OCI-LY7 (cell line): ENCODE measurements around the gene POLR3H.

Source experiments
- CTCF ChIP-seq: fragments of 200-600 bp; sonication (generic); conservative IDR thresholded peaks from 2 replicates; pipeline ENCODE4 v1.5.1; 2014; ENCODE audit warnings: mild to moderate bottlenecking, antibody characterized with exemption, low read length, moderate library complexity, mixed read lengths
- EZH2phosphoT487 ChIP-seq: fragments of 200-600 bp; sonication (generic); IDR thresholded peaks from 2 replicates; pipeline ENCODE4 v1.6.1; 2018; ENCODE audit warnings: low read depth, borderline replicate concordance, mild to moderate bottlenecking, mixed run types, antibody characterized with exemption, low read length, moderate library complexity, mixed read lengths

- no peak for TF ChIP-seq CTCF
- TF ChIP-seq EZH2phosphoT487, result no peak
Measured at GRCh38 chr22:41575533-41575932, 31.3 kb upstream of the POLR3H start.
